22Rv1 (cell line): ENCODE results near the gene RIPPLY3.

Experiments
- ZFX ChIP-seq: fragments of 450-650 bp; IDR thresholded peaks from 2 replicates; pipeline ENCODE4 v1.6.1; 2017; ENCODE audit warnings: antibody characterized with exemption, borderline replicate concordance
- TF ChIP-seq, protein P1 (sequence below): fragments of 450-650 bp; IDR thresholded peaks from 2 replicates; pipeline ENCODE4 v1.5.1; 2017; ENCODE audit warnings: mild to moderate bottlenecking

DNA sequence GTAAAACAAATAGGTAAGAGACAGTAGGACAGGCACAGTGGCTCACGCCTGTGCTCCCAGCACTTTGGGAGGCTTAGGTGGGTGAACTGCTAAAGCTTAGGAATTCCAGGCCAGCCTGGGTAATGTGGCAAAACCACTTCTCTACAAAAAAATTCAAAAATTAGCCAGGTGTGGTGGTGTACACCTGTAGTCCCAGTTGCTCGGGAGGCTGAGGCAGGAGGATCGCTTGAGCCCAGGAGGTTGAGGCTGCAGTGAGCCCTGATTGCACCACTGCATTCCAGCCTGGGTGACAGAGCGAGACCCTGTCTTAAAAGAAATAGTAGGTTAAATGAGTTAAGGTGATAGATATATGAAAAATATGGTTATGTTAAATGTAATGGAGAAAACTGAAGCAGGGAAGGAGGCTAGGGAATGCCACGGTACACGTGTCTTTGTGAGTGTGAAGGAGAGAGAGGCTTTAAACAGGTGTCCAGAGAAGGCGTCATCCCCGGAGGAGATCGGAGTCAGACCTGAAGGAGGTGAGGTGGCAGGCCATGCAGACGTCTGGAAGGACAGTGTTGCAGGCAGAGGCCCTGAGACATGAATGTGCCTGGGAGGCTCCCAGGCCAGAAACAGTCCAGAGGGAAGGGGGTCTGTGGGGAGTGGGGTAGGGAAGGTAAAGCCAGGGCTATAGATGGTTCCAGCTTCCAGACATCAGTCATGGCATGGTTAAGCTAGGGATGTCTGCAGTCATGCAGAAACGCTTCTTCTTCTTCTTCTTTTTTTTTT, 7.2 kb upstream of the RIPPLY3 start:
- TF ChIP-seq, protein P1, sequence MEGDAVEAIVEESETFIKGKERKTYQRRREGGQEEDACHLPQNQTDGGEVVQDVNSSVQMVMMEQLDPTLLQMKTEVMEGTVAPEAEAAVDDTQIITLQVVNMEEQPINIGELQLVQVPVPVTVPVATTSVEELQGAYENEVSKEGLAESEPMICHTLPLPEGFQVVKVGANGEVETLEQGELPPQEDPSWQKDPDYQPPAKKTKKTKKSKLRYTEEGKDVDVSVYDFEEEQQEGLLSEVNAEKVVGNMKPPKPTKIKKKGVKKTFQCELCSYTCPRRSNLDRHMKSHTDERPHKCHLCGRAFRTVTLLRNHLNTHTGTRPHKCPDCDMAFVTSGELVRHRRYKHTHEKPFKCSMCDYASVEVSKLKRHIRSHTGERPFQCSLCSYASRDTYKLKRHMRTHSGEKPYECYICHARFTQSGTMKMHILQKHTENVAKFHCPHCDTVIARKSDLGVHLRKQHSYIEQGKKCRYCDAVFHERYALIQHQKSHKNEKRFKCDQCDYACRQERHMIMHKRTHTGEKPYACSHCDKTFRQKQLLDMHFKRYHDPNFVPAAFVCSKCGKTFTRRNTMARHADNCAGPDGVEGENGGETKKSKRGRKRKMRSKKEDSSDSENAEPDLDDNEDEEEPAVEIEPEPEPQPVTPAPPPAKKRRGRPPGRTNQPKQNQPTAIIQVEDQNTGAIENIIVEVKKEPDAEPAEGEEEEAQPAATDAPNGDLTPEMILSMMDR, result no peak
- TF ChIP-seq ZFX, result no peak
